ENCODE results near the gene MZF1.
A peak's percentile ranks its signal among the peaks of the same experiment; 100 is the strongest.
"Not testable (repeated sequence)": the region's sequence is repeated elsewhere in the genome, so short reads cannot be mapped to it uniquely, and the experiment has no call there.

MZF1 gene

DNA sequence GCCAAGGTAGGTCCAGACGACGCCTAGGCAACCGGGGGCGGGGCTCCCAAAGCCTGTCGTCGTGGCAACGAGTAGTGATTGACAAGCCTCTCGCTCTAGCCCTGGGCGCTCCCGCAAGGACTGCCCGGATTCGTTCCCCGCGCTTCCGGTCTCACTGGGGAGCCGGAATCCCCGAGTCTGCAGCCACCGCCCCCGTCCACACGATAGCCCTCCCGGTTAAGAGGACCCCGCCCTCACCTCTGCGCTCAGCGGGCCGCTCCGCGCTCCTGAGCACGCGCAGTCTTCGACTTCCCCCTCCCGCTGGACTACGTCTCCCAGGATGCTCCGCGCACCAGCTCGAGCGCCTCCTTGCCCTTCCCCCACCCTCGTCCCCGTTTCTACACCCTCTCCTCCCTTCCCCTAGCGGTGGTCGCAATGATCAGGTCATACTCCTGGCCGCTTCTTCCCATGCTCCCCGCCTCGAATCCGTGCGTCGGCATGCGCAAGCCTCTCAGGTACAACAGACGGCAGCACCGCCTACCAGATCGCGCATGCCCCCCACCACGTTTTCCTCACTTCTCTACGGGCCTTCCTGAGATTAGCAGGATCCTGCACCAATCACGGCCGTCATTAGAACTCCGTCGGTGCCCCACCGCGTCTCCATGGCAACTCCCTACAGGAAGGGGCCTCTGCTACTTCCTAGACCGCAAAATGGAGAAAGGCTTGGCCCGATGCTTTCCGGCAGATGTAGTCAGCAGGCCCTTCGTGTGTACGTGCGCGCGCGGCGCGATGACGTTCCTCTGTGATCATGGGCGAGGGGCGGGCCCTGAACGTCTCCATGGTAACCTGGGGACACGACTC, at the start of gene MZF1 (continued):
- TF ChIP-seq, protein P1, sequence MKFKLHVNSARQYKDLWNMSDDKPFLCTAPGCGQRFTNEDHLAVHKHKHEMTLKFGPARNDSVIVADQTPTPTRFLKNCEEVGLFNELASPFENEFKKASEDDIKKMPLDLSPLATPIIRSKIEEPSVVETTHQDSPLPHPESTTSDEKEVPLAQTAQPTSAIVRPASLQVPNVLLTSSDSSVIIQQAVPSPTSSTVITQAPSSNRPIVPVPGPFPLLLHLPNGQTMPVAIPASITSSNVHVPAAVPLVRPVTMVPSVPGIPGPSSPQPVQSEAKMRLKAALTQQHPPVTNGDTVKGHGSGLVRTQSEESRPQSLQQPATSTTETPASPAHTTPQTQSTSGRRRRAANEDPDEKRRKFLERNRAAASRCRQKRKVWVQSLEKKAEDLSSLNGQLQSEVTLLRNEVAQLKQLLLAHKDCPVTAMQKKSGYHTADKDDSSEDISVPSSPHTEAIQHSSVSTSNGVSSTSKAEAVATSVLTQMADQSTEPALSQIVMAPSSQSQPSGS (tag by site-specific recombination; IDR thresholded peaks at IDR 0.05; ENCODE audit: low read depth): no peak; the same call in 1 of the 2 replicates
- no peak for TF ChIP-seq TCF7L2 (IDR thresholded peaks at IDR 0.05; ENCODE audit: borderline replicate concordance, low read depth, low read length)
- TF ChIP-seq ZNF19 (tag by site-specific recombination; IDR thresholded peaks at IDR 0.05; ENCODE audit: low read depth): no peak
- no peak for TF ChIP-seq ZNF837 (tag by site-specific recombination; IDR thresholded peaks at IDR 0.05)
- TF ChIP-seq, protein P2, sequence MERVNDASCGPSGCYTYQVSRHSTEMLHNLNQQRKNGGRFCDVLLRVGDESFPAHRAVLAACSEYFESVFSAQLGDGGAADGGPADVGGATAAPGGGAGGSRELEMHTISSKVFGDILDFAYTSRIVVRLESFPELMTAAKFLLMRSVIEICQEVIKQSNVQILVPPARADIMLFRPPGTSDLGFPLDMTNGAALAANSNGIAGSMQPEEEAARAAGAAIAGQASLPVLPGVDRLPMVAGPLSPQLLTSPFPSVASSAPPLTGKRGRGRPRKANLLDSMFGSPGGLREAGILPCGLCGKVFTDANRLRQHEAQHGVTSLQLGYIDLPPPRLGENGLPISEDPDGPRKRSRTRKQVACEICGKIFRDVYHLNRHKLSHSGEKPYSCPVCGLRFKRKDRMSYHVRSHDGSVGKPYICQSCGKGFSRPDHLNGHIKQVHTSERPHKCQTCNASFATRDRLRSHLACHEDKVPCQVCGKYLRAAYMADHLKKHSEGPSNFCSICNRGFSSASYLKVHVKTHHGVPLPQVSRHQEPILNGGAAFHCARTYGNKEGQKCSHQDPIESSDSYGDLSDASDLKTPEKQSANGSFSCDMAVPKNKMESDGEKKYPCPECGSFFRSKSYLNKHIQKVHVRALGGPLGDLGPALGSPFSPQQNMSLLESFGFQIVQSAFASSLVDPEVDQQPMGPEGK (tag by site-specific recombination; IDR thresholded peaks at IDR 0.05): peak; percentile 98
- no peak for TF ChIP-seq ZNF404 (tag by site-specific recombination; IDR thresholded peaks at IDR 0.05)
- TF ChIP-seq MEIS1 (CRISPR knock-in tag; IDR thresholded peaks at IDR 0.05; ENCODE audit: borderline replicate concordance): no peak
- TF ChIP-seq, protein P3, sequence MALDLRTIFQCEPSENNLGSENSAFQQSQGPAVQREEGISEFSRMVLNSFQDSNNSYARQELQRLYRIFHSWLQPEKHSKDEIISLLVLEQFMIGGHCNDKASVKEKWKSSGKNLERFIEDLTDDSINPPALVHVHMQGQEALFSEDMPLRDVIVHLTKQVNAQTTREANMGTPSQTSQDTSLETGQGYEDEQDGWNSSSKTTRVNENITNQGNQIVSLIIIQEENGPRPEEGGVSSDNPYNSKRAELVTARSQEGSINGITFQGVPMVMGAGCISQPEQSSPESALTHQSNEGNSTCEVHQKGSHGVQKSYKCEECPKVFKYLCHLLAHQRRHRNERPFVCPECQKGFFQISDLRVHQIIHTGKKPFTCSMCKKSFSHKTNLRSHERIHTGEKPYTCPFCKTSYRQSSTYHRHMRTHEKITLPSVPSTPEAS (tag by site-specific recombination; IDR thresholded peaks at IDR 0.05): no peak
- TF ChIP-seq GLI4 (tag by site-specific recombination; IDR thresholded peaks at IDR 0.05): peak; percentile 97
- TF ChIP-seq KLF16 (tag by site-specific recombination; IDR thresholded peaks at IDR 0.05): peak; percentile 68
- no peak for TF ChIP-seq ZNF157 (tag by site-specific recombination; IDR thresholded peaks at IDR 0.05)
- TF ChIP-seq ZNF133 (tag by site-specific recombination; IDR thresholded peaks at IDR 0.05): no peak; the same call in 1 of the 2 replicates
- no peak; the same call in 1 of the 2 replicates for TF ChIP-seq GFI1B (tag by site-specific recombination; IDR thresholded peaks at IDR 0.05)
- no peak for TF ChIP-seq HOXC10 (CRISPR knock-in tag; IDR thresholded peaks at IDR 0.05)
- no peak for TF ChIP-seq ZNF544 (tag by site-specific recombination; IDR thresholded peaks at IDR 0.05)

DNA sequence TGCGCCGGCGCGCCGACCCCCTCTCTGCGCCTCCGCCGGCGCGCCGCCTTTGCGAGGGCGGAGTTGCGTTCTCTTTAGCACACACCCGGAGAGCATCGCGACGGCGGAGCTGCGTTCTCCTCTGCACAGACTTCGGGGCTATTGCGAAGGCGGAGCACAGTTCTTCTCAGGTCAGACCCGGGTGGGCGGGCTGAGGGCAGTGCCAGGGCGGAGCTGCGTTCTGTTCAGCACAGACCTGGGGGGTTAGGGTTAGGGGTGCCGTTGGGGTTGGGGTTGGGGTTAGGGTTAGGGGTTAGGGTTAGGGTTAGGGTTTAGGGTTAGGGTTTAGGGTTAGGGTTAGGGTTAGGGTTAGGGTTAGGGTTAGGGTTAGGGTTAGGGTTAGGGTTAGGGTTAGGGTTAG, 34.1 kb upstream of the MZF1 start:
- H3K9me3 ChIP-seq (ENCODE audit: control insufficient read depth, insufficient read depth, low read depth, low read length); H3K4me1 ChIP-seq (ENCODE audit: control insufficient read depth, insufficient read depth, low read length); POLR2A ChIA-PET; H3K27ac ChIP-seq (ENCODE audit: extremely low read depth, low read depth, low read length); H3K4me3 ChIP-seq (ENCODE audit: low read depth, low read length); CTCF ChIA-PET; H3K36me3 ChIP-seq (ENCODE audit: control insufficient read depth in 2 of 2, insufficient read depth in 1 of 2, low read length in 2 of 2): not testable (repeated sequence)

DNA sequence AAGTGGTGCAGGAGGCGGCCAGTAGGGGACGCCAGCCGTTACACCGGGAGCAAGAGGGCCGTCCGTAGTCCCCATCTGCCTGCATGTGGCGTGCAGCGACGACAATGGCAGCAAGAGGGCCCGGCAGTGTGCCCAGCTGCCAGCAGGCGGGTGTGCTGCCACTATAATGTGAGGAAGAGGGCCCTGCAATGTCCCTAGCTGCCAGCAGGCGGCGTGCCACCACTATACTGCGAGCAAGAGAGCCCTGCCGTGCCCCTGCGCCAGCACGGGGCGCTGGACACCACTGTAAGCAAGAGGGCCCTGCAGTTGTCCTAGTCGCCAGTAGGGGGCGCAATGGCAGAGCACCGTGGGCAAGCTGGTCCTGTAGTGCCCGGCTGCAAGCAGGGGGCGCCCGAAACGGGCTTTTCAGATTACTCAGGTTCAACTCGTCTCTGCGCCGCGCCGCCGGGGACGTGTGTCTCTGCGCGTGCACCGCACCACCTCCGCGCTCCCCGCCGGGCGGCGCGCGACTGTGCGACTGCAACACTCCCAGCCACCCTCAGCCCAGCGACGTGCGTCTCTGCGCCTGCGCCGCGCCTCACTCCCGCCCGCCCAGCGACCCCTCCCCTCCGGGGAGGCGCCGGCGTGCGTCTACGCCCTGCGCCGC, 33.2 kb upstream of the MZF1 start:
- H3K27ac ChIP-seq (ENCODE audit: extremely low read depth, low read depth, low read length); H3K4me3 ChIP-seq (ENCODE audit: low read depth, low read length); H3K36me3 ChIP-seq (ENCODE audit: control insufficient read depth in 2 of 2, insufficient read depth in 1 of 2, low read length in 2 of 2); H3K4me1 ChIP-seq (ENCODE audit: control insufficient read depth, insufficient read depth, low read length); H3K9me3 ChIP-seq (ENCODE audit: control insufficient read depth, insufficient read depth, low read depth, low read length); POLR2A ChIA-PET: not testable (repeated sequence)
- CTCF ChIA-PET: interaction anchor here (0.6 to 0.9 kb wide), 3 partner anchors 20 to 73 kb away, joined by 3 read pairs; no protein-coding TSS in a partner anchor
